Measurements from ENCODE around the gene RAP1GAP. TPM values are rescaled to one million over a fixed set of nuclear protein-coding genes. Genes with fewer than 3 reads are reported as not detected.

Gene RAP1GAP
- total and polyA plus RNA-seq, 9 of the 15 experiments (the other 6 are each of a cell fraction or from before 2014, with no cell fraction given) = 0.29 to 30.2 (median 19.2) TPM

- TF ChIP-seq TRIM25 (IDR thresholded peaks at IDR 0.05; ENCODE audit: borderline replicate concordance) = no peak
- no peak for TF ChIP-seq ZNF347 (CRISPR knock-in tag; IDR thresholded peaks at IDR 0.05; ENCODE audit: low read depth)
- TF ChIP-seq ZNF551 (CRISPR knock-in tag; IDR thresholded peaks at IDR 0.05) = no peak
- no peak for TF ChIP-seq RBM34 (IDR thresholded peaks at IDR 0.05; ENCODE audit: borderline replicate concordance, insufficient read depth, low read length)
- peak; percentile 92 for TF ChIP-seq HES1 (IDR thresholded peaks at IDR 0.05; ENCODE audit: low read depth)
- TF ChIP-seq NFATC3 (IDR thresholded peaks at IDR 0.05) = no peak
- no peak for TF ChIP-seq ZNF24 (IDR thresholded peaks at IDR 0.05)
- TF ChIP-seq FOXJ3 (CRISPR knock-in tag; IDR thresholded peaks at IDR 0.05) = no peak
- TF ChIP-seq, protein P1, sequence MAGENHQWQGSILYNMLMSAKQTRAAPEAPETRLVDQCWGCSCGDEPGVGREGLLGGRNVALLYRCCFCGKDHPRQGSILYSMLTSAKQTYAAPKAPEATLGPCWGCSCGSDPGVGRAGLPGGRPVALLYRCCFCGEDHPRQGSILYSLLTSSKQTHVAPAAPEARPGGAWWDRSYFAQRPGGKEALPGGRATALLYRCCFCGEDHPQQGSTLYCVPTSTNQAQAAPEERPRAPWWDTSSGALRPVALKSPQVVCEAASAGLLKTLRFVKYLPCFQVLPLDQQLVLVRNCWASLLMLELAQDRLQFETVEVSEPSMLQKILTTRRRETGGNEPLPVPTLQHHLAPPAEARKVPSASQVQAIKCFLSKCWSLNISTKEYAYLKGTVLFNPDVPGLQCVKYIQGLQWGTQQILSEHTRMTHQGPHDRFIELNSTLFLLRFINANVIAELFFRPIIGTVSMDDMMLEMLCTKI (IDR thresholded peaks at IDR 0.05; ENCODE audit: partially characterized antibody) = no peak
- TF ChIP-seq C11orf30 (IDR thresholded peaks at IDR 0.05; ENCODE audit: low read depth) = no peak
- TF ChIP-seq ERF (CRISPR knock-in tag; IDR thresholded peaks at IDR 0.05) = no peak
- TF ChIP-seq SRSF7 (optimal IDR thresholded peaks at IDR 0.05; ENCODE audit: low read depth, low read length) = no peak
- TF ChIP-seq NBN (IDR thresholded peaks at IDR 0.05; ENCODE audit: low read depth) = peak; percentile 43; the same call in 1 of the 2 replicates
- no peak for TF ChIP-seq HMG20A (CRISPR knock-in tag; conservative IDR thresholded peaks at IDR 0.05)
- no peak for TF ChIP-seq ZNF644 (tag; IDR thresholded peaks at IDR 0.05; ENCODE audit: low read depth)
- no peak for TF ChIP-seq CEBPZ (IDR thresholded peaks at IDR 0.05; ENCODE audit: borderline replicate concordance, low read depth, low read length)
- TF ChIP-seq, protein P2, sequence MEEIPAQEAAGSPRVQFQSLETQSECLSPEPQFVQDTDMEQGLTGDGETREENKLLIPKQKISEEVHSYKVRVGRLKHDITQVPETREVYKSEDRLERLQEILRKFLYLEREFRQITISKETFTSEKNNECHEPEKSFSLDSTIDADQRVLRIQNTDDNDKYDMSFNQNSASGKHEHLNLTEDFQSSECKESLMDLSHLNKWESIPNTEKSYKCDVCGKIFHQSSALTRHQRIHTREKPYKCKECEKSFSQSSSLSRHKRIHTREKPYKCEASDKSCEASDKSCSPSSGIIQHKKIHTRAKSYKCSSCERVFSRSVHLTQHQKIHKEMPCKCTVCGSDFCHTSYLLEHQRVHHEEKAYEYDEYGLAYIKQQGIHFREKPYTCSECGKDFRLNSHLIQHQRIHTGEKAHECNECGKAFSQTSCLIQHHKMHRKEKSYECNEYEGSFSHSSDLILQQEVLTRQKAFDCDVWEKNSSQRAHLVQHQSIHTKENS (CRISPR knock-in tag; IDR thresholded peaks at IDR 0.05) = no peak
- TF ChIP-seq HDAC3 (IDR thresholded peaks at IDR 0.05; ENCODE audit: borderline replicate concordance, partially characterized antibody) = no peak
- no peak for TF ChIP-seq TFAM (CRISPR knock-in tag; conservative IDR thresholded peaks at IDR 0.05)
Measured at GRCh38 chr1:21618561-21619374, 50.4 kb downstream of the RAP1GAP start (continued).

All from K562 (cell line).